HG02885 (cell line): ENCODE results near the gene SPATA21.
"Not testable (repeated sequence)": the region's sequence is repeated elsewhere in the genome, so short reads cannot be mapped to it uniquely, and the experiment has no call there.

Source experiments
- ATAC-seq: cut with Tn5 transposase; IDR thresholded peaks from one replicate; pipeline ENCODE4 v1.9.1; 2021; ENCODE audit warnings: mild to moderate bottlenecking; ENCODE audit not compliant: unreplicated experiment, poor library complexity

The SPATA21 gene

DNA sequence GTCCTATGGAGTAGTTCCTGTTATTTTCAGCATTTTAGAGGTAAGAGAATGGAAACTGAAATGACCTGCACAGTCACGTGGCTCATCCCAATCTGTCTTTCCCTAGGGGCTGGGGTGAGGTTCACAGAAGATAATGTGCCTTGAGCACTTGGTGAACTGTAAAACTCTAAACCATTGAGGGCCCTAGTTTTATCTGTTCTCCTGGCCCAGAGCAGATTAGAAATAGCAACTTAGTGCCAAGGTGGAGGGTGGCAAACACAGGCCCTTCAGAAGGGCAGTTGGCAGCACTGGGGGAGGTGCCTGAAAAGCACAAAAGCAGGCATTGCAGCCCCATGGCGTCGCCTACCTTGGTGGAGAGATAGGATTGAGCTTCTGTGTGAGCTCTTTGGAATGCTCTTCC, 17.7 kb upstream of the SPATA21 start:
- ATAC-seq: not testable (repeated sequence)

DNA sequence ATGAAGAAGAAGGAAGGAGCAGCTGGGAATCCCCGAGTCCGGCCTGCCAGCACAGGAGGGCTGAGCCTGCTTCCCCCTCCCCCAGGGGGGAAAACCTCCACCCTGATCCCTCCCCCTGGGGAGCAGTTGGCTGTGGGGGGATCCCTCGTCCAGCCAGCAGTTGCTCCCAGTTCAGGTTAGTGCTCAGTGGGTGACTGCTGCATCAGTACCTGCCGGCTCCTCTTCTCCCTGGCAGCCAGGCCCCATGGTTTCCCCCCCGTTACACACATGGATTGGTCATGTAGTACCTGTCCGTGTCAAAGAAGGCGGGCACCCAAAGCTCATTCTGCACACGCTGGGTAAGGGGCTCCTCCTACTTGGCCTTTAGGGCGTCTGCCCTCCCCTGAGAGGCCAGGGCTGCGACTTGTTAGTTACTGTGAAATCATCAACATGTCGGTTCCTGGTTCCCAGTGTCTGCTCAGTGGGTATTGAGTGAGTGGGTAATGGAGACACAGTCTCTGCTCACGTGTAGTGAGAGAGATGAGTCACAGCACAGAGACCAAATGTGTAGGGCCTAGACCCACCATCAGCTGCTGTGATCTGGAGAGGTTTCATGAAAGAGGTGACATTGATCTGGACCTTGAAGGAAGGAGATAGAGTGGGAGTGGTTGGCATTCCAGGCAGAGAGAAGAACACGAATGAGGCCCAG, 14.8 kb upstream of the SPATA21 start:
- ATAC-seq: no peak

DNA sequence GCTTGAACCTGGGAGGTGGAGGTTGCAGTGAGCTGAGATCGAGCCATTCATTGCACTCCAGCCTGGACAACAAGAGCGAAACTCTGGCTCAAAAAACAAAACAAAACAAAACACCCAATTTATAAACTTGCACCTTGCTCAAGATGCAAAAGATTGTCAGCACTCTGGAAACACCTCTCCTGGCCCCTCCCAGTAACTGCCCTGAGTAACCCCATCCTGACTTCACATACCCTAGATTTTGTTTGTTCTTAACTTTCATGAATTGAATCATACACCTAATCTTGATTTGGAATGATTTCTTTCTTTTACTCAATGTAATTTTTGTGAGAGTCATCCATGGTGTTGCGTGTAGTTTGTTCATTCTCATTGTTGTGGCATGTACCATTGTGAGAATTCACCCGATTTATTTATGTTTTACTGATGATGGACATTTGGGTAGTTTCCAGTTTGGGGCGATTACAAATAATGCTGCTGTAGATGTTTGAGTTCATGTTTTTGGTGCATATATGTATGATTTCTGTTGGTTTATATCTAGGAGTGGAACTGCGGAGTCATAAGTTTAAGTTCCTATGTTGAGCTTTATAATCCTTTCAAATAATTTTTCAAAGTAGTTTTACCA, 13.7 kb upstream of the SPATA21 start:
- no peak for ATAC-seq

DNA sequence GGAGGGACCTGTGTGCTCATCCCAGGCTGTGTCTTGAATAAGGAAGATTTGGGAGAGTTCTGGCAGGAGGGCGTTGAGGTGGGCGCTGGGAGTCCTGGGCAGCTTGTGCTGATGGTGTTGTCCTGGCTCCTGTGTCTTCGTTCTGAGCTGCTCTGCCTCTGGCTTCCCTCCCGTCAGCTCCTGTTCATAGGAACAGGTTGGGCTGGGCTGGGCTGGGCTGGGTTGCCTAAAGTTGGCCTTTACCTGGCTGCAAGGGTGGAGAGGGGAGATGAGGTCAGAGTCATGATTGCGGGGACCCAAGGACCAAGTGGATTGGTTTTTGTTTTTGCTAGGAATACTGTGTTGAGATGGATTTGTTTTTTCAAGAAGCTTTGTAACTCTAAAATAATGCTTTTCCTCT, 12.4 kb upstream of the SPATA21 start:
- ATAC-seq: no peak

DNA sequence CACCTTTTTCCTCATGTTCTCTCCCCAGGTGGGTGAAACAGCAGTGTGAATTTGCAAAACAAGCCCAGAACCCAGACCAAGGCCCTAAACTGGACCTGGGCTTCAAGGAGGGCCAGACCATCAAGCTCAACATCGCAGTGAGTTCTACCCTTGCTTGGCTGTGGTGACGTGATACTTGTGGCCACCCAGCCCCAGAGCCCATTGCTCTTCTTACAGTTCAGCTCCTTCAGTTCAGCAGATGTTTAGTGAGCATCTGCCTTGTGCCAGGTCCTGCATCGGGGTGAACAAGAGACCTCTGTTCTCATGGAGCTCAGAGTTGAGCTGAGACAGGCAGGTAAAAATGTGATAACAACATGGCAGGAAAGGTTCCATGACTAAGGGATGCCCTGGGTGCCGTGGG, 11.8 kb upstream of the SPATA21 start:
- no peak for ATAC-seq

DNA sequence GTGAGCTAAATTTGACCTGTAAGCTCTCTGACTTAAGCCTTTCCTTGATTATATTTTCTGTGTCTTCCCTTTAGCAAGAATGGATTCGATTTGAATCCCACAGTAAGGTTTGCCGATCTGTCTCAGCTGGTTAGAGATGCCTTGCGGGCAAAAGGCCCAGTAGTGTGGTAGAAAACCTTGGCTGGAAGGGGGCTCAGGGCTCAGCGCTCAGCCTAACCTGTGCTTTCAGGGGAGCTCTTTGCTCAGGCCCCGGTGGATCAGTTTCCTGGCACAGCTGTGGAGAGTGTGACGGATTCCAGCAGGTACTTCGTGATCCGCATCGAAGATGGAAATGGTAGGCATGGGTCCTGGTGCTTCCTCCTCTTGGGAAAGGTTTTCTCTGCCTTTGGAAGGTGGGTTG, 10.4 kb upstream of the SPATA21 start:
- no peak for ATAC-seq

DNA sequence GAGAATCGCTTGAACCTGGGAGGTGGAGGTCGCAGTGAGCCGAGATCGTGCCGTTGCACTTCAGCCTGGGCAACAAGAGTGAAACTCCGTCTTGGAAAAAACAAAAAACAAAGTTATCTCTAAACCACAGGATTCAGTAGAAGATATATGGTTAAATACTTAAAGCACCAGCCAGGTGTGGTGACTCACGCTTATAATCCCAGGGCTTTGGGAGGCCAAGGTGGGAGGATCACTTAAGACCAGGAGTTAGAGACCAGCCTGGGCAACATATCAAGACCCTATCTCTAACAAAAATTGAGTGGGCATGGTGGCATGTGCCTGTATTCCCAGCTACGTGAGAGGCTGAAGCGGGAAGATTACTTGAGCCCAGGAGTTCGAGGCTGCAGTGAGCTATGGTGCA, 8.9 kb upstream of the SPATA21 start:
- ATAC-seq: no peak

DNA sequence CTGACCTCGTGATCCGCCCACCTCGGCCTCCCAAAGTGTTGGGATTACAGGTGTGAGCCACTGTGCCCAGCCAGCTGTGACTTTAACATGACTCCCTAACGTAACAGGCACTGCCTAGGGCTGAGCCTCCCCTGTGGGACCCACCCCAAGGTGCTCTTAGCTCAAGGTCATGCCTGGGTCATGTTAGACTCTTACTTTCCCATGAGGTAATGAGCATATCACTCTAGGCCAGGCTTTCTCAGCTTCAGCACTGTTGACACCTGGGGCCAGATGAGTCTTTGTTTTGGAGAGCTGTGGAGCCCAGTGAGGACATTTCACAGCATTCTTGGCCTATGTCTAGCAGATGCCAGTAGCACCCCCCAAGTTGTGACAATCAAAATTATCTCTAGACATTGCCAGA, 7.8 kb upstream of the SPATA21 start:
- no peak for ATAC-seq

DNA sequence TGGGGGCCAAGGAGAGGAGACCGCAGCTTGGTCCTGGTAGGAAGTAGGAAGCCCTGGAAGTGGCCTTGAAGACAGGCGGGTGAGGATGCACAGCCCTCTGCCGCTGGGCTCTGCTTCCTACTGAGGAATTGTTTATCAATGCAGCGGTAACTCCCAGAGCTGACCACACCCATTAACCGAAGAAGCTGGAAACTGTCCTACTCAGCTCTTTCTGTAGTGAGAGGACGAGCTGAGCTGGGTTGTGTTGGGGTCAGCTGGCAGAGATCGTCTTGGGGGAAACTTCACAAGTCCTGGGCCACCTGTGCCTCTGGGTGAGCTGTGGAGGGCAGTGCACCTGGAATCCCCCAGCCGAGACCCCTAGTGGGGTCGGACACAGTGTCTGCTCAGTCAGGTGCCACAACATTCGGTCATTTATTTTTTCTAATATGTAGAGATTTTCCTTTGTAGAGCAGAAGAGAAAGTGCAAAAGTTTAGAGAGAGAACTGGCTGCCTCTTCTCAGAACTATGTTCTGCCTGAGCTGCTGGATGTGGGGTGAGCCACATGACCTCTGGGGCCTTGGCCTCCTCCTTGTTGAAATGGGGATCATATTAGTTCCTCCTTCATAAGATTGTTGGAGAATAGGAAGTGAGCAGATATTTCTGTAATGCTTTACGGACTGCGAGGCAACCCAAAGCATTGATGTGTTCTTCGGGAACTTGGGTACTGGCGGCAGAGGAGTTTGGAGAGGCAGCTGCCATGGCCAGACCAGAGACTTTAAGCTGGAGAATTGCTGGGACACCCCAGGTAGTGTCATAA, 6.9 kb upstream of the SPATA21 start:
- no peak for ATAC-seq

DNA sequence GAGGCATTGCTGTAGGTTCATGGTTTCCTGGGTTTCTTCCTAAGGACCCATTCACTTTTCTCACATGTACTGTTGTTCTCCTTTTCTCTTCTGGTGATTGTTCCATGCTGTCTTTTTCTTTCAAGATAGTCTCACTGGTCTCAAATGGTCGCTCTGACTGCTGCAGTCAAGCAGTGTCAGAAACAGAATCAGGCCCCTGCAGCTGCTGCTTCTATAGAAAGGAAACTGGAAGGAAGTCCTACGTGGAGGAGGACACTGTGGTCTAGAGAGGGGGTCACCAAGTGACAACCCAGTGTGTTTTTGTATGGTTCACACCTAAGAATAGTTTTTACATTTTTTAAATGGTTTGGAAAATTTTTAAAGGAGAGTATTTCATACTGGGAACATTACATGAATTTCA, 5.7 kb upstream of the SPATA21 start:
- no peak for ATAC-seq

DNA sequence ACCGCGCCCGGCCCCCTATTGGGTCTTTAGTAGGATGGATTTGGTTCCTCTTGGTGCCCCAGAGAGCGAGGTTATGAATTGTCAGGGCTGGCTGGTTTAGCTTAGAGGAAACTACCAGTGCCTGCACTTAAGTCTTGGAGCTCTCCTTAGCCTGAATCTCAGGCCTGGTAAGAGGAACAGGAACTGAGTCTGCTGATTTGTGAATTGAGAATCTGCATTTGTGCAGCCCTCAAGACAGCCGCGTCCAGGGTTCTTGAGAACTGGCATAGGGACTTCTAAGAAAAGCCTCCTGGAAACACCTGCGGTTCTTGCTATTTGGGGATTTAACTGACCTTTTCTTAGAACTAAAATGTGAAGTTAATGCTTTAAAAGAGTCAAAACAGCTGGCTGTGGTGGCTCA, 5.0 kb upstream of the SPATA21 start:
- no peak for ATAC-seq

DNA sequence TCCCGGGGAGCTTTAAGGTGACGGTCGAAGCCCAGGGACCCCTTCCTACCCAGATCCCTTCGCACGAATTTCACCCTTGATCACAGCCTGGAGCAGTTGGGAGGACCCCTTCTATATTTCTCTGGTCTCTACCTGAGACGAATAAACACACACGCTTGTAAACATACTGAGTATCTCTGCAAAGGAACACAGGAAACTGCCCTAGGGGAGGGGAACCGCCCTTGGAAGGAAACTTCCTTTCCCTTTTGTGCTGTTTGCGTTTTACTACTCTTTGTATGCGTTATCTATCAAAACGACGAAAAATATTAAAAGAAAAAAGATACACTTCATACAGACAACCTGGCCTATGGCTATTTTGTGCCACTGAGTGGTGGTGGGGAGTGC, 4.0 kb upstream of the SPATA21 start:
- no peak for ATAC-seq

DNA sequence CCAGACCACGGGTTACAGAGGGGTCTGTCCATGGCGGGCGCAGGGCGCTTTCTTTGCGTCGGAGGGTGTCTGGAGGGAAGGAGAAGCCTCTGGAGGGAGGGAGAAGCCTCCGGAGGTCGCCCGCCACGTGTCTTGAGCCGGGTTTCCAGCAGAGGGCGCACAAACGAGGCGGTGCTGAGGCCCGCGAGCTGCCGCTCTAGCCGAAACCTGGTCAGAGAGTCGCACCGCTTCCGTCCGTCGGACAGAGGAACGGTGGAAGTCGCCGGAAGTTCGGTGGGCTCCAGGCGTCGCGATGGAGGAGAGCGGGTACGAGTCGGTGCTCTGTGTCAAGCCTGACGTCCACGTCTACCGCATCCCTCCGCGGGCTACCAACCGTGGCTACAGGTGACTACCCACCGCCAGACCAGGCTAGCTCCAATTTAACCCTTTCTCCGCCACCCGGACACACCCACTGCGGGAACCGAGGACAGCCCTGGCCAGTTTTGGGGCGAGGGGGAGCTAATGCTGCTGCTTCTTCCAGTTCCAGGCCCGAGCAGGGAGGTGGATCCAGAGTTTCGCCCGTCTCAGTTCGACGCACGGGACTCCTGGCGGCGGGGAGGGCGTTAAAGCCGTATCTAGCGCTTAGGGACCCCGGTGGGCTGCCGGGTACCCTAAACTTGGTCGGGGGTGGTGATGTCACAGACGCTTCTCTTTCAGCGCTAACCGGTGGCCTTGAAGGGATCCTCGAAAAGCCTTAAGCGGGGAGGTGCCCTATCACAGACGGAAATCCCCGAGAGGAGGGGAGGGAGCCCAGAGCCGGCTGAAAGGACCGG, 3.5 kb upstream of the SPATA21 start, which contains the start of gene NECAP2:
Gene NECAP2, plus strand, starts transcription at position 255 of the 812 bp plus-strand sequence. Its CDS starts 38 bp downstream, at position 293.
- peak; percentile 88 for ATAC-seq

DNA sequence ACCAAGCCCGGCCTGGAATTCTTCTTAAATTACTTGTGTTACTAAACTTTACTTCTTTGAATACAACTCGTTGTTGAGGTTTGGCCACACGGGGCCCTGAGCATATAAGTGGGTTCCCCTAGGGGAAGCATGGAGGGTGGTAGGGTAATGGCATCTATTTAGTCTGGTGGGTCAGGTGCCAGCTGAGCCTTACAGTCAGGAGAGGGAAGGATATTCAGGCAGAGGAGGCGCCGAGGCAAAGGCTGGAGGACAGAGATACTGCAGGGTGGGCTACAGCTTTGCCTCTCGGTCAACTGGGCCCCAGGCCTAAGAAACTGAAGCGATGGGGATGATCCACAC, 2.9 kb upstream of the SPATA21 start:
- ATAC-seq: peak; percentile 28

DNA sequence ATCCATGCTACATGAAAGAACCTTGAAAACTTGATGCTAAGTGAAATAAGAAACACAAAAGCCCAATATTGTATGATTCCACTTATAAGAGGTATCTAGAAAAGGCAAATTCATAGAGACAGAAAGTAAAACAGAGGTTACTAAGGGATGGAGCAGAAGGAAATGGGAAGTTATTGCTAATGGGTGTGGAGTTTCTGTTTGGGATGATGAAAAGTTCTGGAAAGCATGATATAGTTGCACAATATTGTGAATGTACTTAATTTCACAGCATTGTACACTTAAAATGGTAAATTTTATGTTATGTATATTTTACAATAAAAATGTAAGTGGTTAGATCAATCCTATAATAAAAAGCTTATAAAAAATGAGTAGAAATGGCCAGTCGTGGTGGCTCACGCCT, 1.7 kb upstream of the SPATA21 start:
- ATAC-seq: no peak

DNA sequence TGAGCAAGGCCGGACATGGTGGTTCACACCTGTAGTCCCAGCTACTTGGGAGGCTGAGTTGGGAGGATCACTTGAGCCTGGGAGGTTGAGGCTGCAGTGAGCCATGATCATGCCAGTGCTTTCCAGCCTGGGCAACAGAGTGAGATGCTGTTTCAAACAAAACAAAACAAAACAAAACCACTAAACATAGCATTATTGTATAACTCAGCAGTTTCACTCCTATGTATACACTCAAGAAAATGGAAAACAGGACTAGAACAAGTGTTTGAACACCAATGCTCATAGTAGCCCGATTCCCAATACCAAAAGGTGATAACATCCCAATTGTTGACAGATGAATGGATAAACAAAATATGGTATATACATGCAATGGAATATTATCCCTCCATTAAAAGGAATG, 1.3 kb upstream of the SPATA21 start:
- no peak for ATAC-seq

DNA sequence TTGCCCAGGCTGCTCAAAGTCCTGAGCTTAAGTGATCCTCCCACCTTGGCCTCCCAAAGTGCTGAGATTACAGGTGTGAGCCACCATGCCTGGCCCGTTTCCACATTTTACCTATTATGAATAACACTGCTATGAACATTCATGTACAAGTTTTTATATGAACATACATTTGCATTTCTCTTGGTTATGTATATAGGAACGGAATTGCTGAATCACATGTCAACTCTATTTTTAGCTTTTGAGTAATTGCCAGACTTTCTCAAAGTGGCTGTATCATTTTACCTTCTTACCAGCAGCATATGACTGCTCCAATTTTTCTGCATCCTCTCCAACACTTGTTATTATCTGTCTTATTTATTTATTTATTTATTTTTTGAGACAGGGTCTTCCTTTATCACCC, 2.7 kb downstream of the SPATA21 start:
- ATAC-seq: no peak

DNA sequence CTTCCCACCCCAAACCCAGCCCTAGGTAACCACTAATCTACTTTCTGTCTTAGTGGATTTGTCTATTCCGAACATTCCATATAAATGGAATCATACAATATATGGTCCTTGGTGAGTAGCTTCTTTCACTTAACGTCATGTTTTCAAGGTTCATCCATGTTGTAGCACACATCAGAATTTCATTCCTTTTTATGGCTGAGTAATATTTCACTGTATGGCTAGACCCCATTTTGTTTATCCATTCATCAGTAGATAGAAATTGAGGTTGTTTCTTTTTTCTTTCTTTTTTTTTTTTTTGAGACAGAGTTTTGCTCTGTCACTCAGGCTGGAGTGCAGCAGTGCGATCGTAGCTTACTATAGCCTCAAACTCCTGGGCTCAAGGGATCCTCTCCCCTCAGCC, 3.2 kb downstream of the SPATA21 start:
- no peak for ATAC-seq

DNA sequence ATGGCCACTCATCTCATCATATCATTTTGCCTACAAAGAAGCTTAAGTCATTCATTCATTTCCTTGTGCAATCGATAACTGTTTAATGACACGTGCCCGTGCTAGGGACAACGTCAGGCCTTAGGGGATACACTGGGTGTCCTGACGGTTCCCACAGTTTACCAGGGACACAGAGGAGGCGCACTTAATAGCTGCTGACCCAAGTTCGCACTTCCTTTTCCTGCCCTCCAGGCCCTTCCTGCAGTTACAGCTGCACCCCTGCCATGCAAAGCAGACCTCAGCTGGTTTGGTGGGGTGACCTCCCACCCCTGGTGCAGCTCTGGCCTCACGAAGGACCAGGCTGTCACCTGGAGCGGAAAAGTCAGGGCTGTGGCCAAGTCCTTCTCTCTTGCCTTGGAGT, 4.2 kb downstream of the SPATA21 start:
- ATAC-seq: no peak

DNA sequence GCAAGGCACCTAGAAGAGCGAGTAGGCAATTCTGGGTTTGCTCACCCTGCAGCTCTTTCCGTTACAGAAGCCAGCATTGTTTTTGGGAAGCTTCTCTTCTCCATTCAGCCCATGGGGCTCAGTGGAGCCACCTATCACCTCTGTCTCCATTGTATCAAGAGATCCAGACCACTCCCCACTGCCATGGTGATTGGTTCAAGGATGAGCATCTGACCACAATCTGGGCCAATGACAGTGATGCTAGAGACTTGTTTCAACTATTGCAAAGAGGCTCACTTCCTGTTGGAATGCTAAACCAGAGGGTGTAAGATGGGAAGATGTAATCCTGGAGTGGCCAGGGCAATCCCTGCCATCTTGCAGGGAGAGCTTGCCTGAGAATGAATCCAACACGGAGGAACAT, 6.6 kb downstream of the SPATA21 start:
- ATAC-seq: no peak
